Dermis lymphatic vessel endothelial cell (primary cell): Measurements from ENCODE around the gene CNTNAP3. TPM values are rescaled to one million over a fixed set of nuclear protein-coding genes. Genes with fewer than 3 reads are reported as not detected.

Experiments
- total RNA-seq: library from RNA; depleted of rRNA; stranded (reverse); fragments of >200 nt; gene quantifications from 2 replicates; pipeline ENCODE4 v1.2.1, GENCODE V29; 2014

The CNTNAP3 gene
- 86.4 and 88.0 TPM in 2 replicates for total RNA-seq

DNA sequence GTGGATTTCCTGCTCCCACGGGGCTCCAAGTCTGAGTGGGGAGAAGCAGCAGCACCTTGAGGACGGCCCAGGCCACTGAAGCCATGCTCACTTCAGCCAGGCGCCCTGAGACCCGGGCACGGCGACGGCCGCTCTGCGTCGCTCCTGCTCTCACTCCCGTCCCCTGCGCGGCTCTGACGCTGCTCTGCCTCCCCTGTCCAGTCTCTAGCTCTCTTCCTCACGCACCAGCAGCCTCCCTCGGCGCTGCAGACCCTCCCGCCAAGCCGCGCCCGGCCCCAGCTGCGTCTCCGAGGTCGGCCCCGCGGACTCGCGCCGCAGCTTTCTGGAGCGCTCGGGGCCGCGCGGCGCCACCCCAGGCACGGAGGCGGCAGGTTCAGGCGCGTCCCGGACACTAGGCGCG, at the start of gene CNTNAP3:
Gene CNTNAP3, minus strand, starts transcription at position 188 of the 400 bp plus-strand sequence. Its CDS starts 103 bp downstream, at position 85.

Other genes with a start within 250 kb of the CNTNAP3 start
- gene SPATA31A1, start 67.5 kb upstream of the CNTNAP3 start, total RNA-seq, result not detected in 2 replicates